WTC11 (cell line): Measurements from ENCODE around the gene TBCEL. TPM values are rescaled to one million over a fixed set of nuclear protein-coding genes. Genes with fewer than 3 reads are reported as not detected.

Experiments used
- ATAC-seq: fragments of 200-7000 bp; cut with Tn5 transposase; 2 replicates; pipeline ENCODE4 v1.10.0; 2021; ENCODE audit warnings: mild to moderate bottlenecking, moderate library complexity
- CTCF ChIA-PET: fragments of 300-600 bp; sonication (Branson Sonifier 250); formaldehyde crosslinking; loops from one replicate; lab custom pipeline; 2021; ENCODE audit warnings: antibody characterized with exemption; lab: Charles Lee
- POLR2A ChIA-PET: fragments of 350-600 bp; sonication (Branson Sonifier 250); formaldehyde crosslinking; loops from one replicate; lab custom pipeline; 2021; ENCODE audit warnings: antibody characterized with exemption; lab: Charles Lee
- DNase-seq: peaks from one replicate; pipeline ENCODE4 v3.0.0; 2021; ENCODE audit warnings: low spot score
- H3K27ac Mint-ChIP-seq: 2 replicates; pipeline ENCODE4 v1.8.0; 2021; ENCODE audit warnings: mixed read lengths
- H3K27me3 Mint-ChIP-seq: 2 replicates; pipeline ENCODE4 v1.8.0; 2021; ENCODE audit warnings: low read depth, mild to moderate bottlenecking, moderate library complexity, mixed read lengths
- H3K36me3 Mint-ChIP-seq: 2 replicates; pipeline ENCODE4 v1.8.0; 2021; ENCODE audit warnings: mixed read lengths
- H3K4me1 Mint-ChIP-seq: 2 replicates; pipeline ENCODE4 v1.8.0; 2022; ENCODE audit warnings: mixed read lengths
- H3K4me3 Mint-ChIP-seq: 2 replicates; pipeline ENCODE4 v1.8.0; 2021; ENCODE audit warnings: mild to moderate bottlenecking, moderate library complexity, mixed read lengths
- H3K9me3 Mint-ChIP-seq: 2 replicates; pipeline ENCODE4 v1.8.0; 2021; ENCODE audit warnings: mixed read lengths
- AFF4 ChIP-seq: sonication (generic); formaldehyde crosslinking; IDR thresholded peaks from 2 replicates; pipeline ENCODE4 v1.8.1; 2023; ENCODE audit warnings: mild to moderate bottlenecking, missing genetic modification reagents, borderline replicate concordance
- ATF1 ChIP-seq: sonication (generic); formaldehyde crosslinking; IDR thresholded peaks from 2 replicates; pipeline ENCODE4 v1.8.1; 2023; ENCODE audit warnings: mild to moderate bottlenecking, moderate library complexity, missing genetic modification reagents
- ATF6 ChIP-seq: sonication (generic); formaldehyde crosslinking; IDR thresholded peaks from 2 replicates; pipeline ENCODE4 v1.8.1; 2023; ENCODE audit warnings: mild to moderate bottlenecking, missing genetic modification reagents
- CBFB ChIP-seq: sonication (generic); formaldehyde crosslinking; IDR thresholded peaks from 2 replicates; pipeline ENCODE4 v1.8.1; 2022; ENCODE audit warnings: mild to moderate bottlenecking, low read depth, missing genetic modification reagents
- CREM ChIP-seq: sonication (generic); formaldehyde crosslinking; IDR thresholded peaks from 2 replicates; pipeline ENCODE4 v1.8.1; 2022; ENCODE audit warnings: mild to moderate bottlenecking, missing genetic modification reagents, moderate library complexity
- ELF4 ChIP-seq: sonication (generic); formaldehyde crosslinking; IDR thresholded peaks from 2 replicates; pipeline ENCODE4 v1.8.1; 2022; ENCODE audit warnings: low read depth, mild to moderate bottlenecking, moderate library complexity, missing genetic modification reagents
- GTF2I ChIP-seq: fragments of 250-450 bp; sonication (Bioruptor Pico); conservative IDR thresholded peaks from 2 replicates; pipeline ENCODE4 v1.4.0; 2021; ENCODE audit warnings: mild to moderate bottlenecking
- MYBL2 ChIP-seq: sonication (generic); formaldehyde crosslinking; IDR thresholded peaks from 2 replicates; pipeline ENCODE4 v1.8.1; 2023; ENCODE audit warnings: mild to moderate bottlenecking, moderate library complexity, missing genetic modification reagents
- NFYB ChIP-seq: sonication (generic); formaldehyde crosslinking; conservative IDR thresholded peaks from 2 replicates; pipeline ENCODE4 v1.8.0; 2022; ENCODE audit warnings: low read depth, missing genetic modification reagents
- RELA ChIP-seq: sonication (generic); formaldehyde crosslinking; IDR thresholded peaks from 2 replicates; pipeline ENCODE4 v1.8.1; 2022; ENCODE audit warnings: missing genetic modification reagents, mild to moderate bottlenecking, borderline replicate concordance
- RORB ChIP-seq: fragments of 250-450 bp; sonication (Bioruptor Pico); IDR thresholded peaks from 2 replicates; pipeline ENCODE4 v1.9.0; 2021; ENCODE audit warnings: mild to moderate bottlenecking
- TCF7 ChIP-seq: sonication (generic); formaldehyde crosslinking; IDR thresholded peaks from 2 replicates; pipeline ENCODE4 v1.8.0; 2022; ENCODE audit warnings: mild to moderate bottlenecking, low read depth, missing genetic modification reagents, moderate library complexity
- TEAD1 ChIP-seq: sonication (generic); formaldehyde crosslinking; IDR thresholded peaks from 2 replicates; pipeline ENCODE4 v1.8.0; 2022; ENCODE audit warnings: mild to moderate bottlenecking, missing genetic modification reagents
- ZNF121 ChIP-seq: sonication (generic); formaldehyde crosslinking; IDR thresholded peaks from 2 replicates; pipeline ENCODE4 v1.8.0; 2023; ENCODE audit warnings: missing genetic modification reagents
- ZNF423 ChIP-seq: fragments of 250-450 bp; sonication (Bioruptor Pico); IDR thresholded peaks from 2 replicates; pipeline ENCODE4 v2.1.2; 2022; ENCODE audit warnings: mild to moderate bottlenecking, moderate library complexity
- ZNF425 ChIP-seq: fragments of 250-450 bp; sonication (Bioruptor Pico); conservative IDR thresholded peaks from 2 replicates; pipeline ENCODE4 v1.9.0; 2021; ENCODE audit warnings: mild to moderate bottlenecking
- ZNF671 ChIP-seq: fragments of 250-450 bp; sonication (Bioruptor Pico); IDR thresholded peaks from 2 replicates; pipeline ENCODE4 v1.8.0; 2021; ENCODE audit warnings: mild to moderate bottlenecking
- total RNA-seq: library from RNA; stranded (reverse); gene quantifications from 3 replicates; pipeline ENCODE4 v1.2.3, GENCODE V29; 2021
- TF ChIP-seq, protein P1 (sequence below): sonication (generic); formaldehyde crosslinking; IDR thresholded peaks from 2 replicates; pipeline ENCODE4 v1.8.0; 2023; ENCODE audit warnings: missing genetic modification reagents, mild to moderate bottlenecking, borderline replicate concordance
- TF ChIP-seq, protein P2 (sequence below): sonication (generic); formaldehyde crosslinking; IDR thresholded peaks from 2 replicates; pipeline ENCODE4 v1.8.0; 2022; ENCODE audit warnings: mild to moderate bottlenecking, missing genetic modification reagents
- TF ChIP-seq, protein P3 (sequence below): sonication (generic); formaldehyde crosslinking; IDR thresholded peaks from 2 replicates; pipeline ENCODE4 v1.8.1; 2022; ENCODE audit warnings: low read depth, missing genetic modification reagents, borderline replicate concordance
- TF ChIP-seq, protein P4 (sequence below): fragments of 250-450 bp; sonication (Bioruptor Pico); IDR thresholded peaks from 2 replicates; pipeline ENCODE4 v2.1.2; 2022; ENCODE audit warnings: mild to moderate bottlenecking, moderate library complexity

Gene TBCEL
- total RNA-seq, 1 experiment from 2014 or later = 9.5 TPM

- TF ChIP-seq ZNF671 (no peak), CBFB (CRISPR knock-in tag) (no peak), ZNF121 (CRISPR knock-in tag) (no peak), CREM (no peak)
Observed at GRCh38 chr11:121041072-121041471, 17.2 kb downstream of the TBCEL start (continued).

DNA sequence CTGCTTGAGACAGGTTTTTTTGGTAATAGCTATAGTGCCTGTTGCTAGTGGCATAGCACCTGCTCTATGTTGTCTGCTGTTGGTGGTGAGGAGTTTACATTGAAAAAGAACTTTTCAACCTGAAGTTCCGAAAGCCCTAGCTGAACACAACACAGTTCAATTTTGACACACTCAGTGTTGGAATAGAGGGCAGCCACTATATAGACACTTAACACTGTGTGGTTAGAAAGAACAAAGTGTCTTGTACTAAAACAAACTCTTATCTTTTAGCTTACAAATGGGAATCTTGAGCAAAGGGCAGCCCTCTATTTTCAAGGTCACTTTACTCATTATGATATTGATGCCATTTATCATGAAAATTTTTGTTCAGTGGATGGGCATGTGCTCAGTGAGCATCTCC is 18.4 kb downstream of the TBCEL start:
- no peaks in the 10 kb centered on the region for H3K9me3 Mint-ChIP-seq
- peaks cover 6% of the 10 kb centered on the region; the same call in 1 of the 2 replicates for H3K36me3 Mint-ChIP-seq
- ChIA-PET POLR2A (no interaction called here), CTCF (interaction anchor here (1.3 kb wide), 1 partner anchor 62 kb away, joined by 5 read pairs; no protein-coding TSS in a partner anchor)
- DNase-seq (no peak), ATAC-seq (no peak)
- H3K4me1 Mint-ChIP-seq = peaks cover 54% of the 10 kb centered on the region
- no peaks in the 10 kb centered on the region for H3K27me3 Mint-ChIP-seq
- TF ChIP-seq RELA (CRISPR knock-in tag) (no peak), ATF1 (CRISPR knock-in tag) (no peak), ATF6 (CRISPR knock-in tag) (no peak), RORB (CRISPR knock-in tag) (no peak), AFF4 (CRISPR knock-in tag) (no peak), ZNF423 (CRISPR knock-in tag) (no peak), NFYB (CRISPR knock-in tag) (no peak), TCF7 (CRISPR knock-in tag) (no peak), MYBL2 (CRISPR knock-in tag) (no peak), TEAD1 (CRISPR knock-in tag) (no peak), ELF4 (CRISPR knock-in tag) (no peak), CREM (no peak), GTF2I (CRISPR knock-in tag) (no peak), ZNF425 (CRISPR knock-in tag) (no peak)
- TF ChIP-seq, protein P1, sequence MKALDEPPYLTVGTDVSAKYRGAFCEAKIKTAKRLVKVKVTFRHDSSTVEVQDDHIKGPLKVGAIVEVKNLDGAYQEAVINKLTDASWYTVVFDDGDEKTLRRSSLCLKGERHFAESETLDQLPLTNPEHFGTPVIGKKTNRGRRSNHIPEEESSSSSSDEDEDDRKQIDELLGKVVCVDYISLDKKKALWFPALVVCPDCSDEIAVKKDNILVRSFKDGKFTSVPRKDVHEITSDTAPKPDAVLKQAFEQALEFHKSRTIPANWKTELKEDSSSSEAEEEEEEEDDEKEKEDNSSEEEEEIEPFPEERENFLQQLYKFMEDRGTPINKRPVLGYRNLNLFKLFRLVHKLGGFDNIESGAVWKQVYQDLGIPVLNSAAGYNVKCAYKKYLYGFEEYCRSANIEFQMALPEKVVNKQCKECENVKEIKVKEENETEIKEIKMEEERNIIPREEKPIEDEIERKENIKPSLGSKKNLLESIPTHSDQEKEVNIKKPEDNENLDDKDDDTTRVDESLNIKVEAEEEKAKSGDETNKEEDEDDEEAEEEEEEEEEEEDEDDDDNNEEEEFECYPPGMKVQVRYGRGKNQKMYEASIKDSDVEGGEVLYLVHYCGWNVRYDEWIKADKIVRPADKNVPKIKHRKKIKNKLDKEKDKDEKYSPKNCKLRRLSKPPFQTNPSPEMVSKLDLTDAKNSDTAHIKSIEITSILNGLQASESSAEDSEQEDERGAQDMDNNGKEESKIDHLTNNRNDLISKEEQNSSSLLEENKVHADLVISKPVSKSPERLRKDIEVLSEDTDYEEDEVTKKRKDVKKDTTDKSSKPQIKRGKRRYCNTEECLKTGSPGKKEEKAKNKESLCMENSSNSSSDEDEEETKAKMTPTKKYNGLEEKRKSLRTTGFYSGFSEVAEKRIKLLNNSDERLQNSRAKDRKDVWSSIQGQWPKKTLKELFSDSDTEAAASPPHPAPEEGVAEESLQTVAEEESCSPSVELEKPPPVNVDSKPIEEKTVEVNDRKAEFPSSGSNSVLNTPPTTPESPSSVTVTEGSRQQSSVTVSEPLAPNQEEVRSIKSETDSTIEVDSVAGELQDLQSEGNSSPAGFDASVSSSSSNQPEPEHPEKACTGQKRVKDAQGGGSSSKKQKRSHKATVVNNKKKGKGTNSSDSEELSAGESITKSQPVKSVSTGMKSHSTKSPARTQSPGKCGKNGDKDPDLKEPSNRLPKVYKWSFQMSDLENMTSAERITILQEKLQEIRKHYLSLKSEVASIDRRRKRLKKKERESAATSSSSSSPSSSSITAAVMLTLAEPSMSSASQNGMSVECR (CRISPR knock-in tag) = no peak
- TF ChIP-seq, protein P2, sequence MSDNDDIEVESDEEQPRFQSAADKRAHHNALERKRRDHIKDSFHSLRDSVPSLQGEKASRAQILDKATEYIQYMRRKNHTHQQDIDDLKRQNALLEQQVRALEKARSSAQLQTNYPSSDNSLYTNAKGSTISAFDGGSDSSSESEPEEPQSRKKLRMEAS = no peak
- TF ChIP-seq, protein P3, sequence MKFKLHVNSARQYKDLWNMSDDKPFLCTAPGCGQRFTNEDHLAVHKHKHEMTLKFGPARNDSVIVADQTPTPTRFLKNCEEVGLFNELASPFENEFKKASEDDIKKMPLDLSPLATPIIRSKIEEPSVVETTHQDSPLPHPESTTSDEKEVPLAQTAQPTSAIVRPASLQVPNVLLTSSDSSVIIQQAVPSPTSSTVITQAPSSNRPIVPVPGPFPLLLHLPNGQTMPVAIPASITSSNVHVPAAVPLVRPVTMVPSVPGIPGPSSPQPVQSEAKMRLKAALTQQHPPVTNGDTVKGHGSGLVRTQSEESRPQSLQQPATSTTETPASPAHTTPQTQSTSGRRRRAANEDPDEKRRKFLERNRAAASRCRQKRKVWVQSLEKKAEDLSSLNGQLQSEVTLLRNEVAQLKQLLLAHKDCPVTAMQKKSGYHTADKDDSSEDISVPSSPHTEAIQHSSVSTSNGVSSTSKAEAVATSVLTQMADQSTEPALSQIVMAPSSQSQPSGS (CRISPR knock-in tag) = no peak
- TF ChIP-seq, protein P4, sequence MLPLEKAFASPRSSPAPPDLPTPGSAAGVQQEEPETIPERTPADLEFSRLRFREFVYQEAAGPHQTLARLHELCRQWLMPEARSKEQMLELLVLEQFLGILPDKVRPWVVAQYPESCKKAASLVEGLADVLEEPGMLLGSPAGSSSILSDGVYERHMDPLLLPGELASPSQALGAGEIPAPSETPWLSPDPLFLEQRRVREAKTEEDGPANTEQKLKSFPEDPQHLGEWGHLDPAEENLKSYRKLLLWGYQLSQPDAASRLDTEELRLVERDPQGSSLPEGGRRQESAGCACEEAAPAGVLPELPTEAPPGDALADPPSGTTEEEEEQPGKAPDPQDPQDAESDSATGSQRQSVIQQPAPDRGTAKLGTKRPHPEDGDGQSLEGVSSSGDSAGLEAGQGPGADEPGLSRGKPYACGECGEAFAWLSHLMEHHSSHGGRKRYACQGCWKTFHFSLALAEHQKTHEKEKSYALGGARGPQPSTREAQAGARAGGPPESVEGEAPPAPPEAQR (CRISPR knock-in tag) = no peak
- no peak overlapping the region for H3K27ac Mint-ChIP-seq
- H3K4me3 Mint-ChIP-seq = no peak overlapping the region
